Caco-2 (cell line): Measurements from ENCODE around the gene ENOX1. TPM values are rescaled to one million over a fixed set of nuclear protein-coding genes. Genes with fewer than 3 reads are reported as not detected.
A peak's percentile ranks its signal among the peaks of the same experiment; 100 is the strongest.

Experiments used
- BruUV-seq: library from RNA; stranded (reverse); fragments of 400-500 nt; replicated peaks from 2 replicates; lab custom pipeline; 2021; lab: Mats Ljungman, UMichigan
- CTCF ChIA-PET: fragments of 300-600 bp; sonication (Branson Sonifier 250); formaldehyde crosslinking; loops from one replicate; lab custom pipeline; 2022; ENCODE audit warnings: antibody characterized with exemption; lab: Charles Lee
- POLR2A ChIA-PET: fragments of 300-600 bp; sonication (Branson Sonifier 250); formaldehyde crosslinking; loops from one replicate; lab custom pipeline; 2022; ENCODE audit warnings: antibody characterized with exemption; lab: Charles Lee
- DNase-seq, 2 experiments: peaks; one replicate each; pipeline versions ENCODE4 v3.0.0 to v3.0.0-alpha.2; 2020 to 2022
- H3K27me3 ChIP-seq: replicated peaks from 2 replicates; pipeline ENCODE4 v1.6.0; 2011; ENCODE audit warnings: low read length; ENCODE audit not compliant: control insufficient read depth, insufficient read depth
- H3K36me3 ChIP-seq: 2 replicates; pipeline ENCODE4 v1.5.1; 2011; ENCODE audit warnings: low read length; ENCODE audit not compliant: control insufficient read depth, insufficient read depth
- H3K4me1 ChIP-seq: fragments of 250-450 bp; sonication (Bioruptor Pico); 2 replicates; pipeline ENCODE4 v1.5.1; 2020; ENCODE audit warnings: mild to moderate bottlenecking
- H3K4me3 ChIP-seq: 2 replicates; pipeline ENCODE4 v1.5.1; 2011; ENCODE audit warnings: low read depth, mild to moderate bottlenecking, control low read depth, low read length
- H3K9me3 ChIP-seq: fragments of 250-450 bp; sonication (Bioruptor Pico); 2 replicates; pipeline ENCODE4 v1.5.1; 2020; ENCODE audit warnings: mild to moderate bottlenecking, moderate library complexity
- H3K27ac Mint-ChIP-seq: one replicate; pipeline ENCODE4 v1.8.0; 2022; ENCODE audit warnings: mixed read lengths; ENCODE audit not compliant: unreplicated experiment
- H3K27me3 Mint-ChIP-seq: one replicate; pipeline ENCODE4 v1.8.0; 2022; ENCODE audit warnings: mixed read lengths; ENCODE audit not compliant: insufficient read depth, unreplicated experiment
- H3K36me3 Mint-ChIP-seq: one replicate; pipeline ENCODE4 v1.8.0; 2022; ENCODE audit warnings: mild to moderate bottlenecking, mixed read lengths; ENCODE audit not compliant: insufficient read depth, unreplicated experiment
- H3K4me1 Mint-ChIP-seq: one replicate; pipeline ENCODE4 v1.8.0; 2022; ENCODE audit warnings: low read depth, mixed read lengths; ENCODE audit not compliant: unreplicated experiment
- H3K4me3 Mint-ChIP-seq: one replicate; pipeline ENCODE4 v1.8.0; 2022; ENCODE audit warnings: mild to moderate bottlenecking, moderate library complexity, mixed read lengths; ENCODE audit not compliant: unreplicated experiment
- H3K9me3 Mint-ChIP-seq: one replicate; pipeline ENCODE4 v1.8.0; 2022; ENCODE audit warnings: mixed read lengths; ENCODE audit not compliant: unreplicated experiment
- CTCF ChIP-seq, 2 experiments: fragments of 200-600 bp in 1 of 2; IDR thresholded peaks; 1 replicate in 1 of 2; 2 replicates in 1 of 2; pipeline versions ENCODE4 v1.5.1 to v1.8.0; 2011 to 2022; ENCODE audit warnings: antibody characterized with exemption in 1 of 2, control low read depth in 1 of 2, inconsistent platforms in 1 of 2, low read depth in 1 of 2, low read length in 1 of 2, mild to moderate bottlenecking in 1 of 2, moderate library complexity in 1 of 2; ENCODE audit not compliant: insufficient read depth in 1 of 2, severe bottlenecking in 1 of 2, unreplicated experiment in 1 of 2
- intact Hi-C: fragments of 100-400 bp; cut with micrococcal nuclease; formaldehyde crosslinking; loops from one replicate; pipeline ENCODE4 v1.10.0; 2022; ENCODE audit not compliant: unreplicated experiment
- total RNA-seq: library from RNA; stranded (reverse); gene quantifications from 2 replicates; pipeline ENCODE4 v1.2.3, GENCODE V29; 2022

The ENOX1 gene
- total RNA-seq, 1 experiment from 2014 or later = 9.1 TPM

GRCh38 chr13:43787997-43788396 is 1.2 kb upstream of the ENOX1 start:
- TF ChIP-seq CTCF (IDR thresholded peaks at IDR 0.05; ENCODE audit: insufficient read depth in 1 of 2, low read depth in 1 of 2, low read length in 1 of 2, severe bottlenecking in 1 of 2, unreplicated experiment in 1 of 2) = peak; percentile 63 to 74
- DNase-seq = peak; percentile 58 to 73
- intact Hi-C loops = loop anchor here (1.0 to 10.0 kb wide), 4 partner anchors 89 to 485 kb away; partner anchors contain the start of genes CCDC122 and LACC1
- H3K36me3 ChIP-seq = no peaks in the 10 kb centered on the region
- ChIA-PET POLR2A (no interaction called here), CTCF (interaction anchor here (0.6 to 1.4 kb wide), 2 partner anchors 485 to 518 kb away, joined by 3 to 4 read pairs; no protein-coding TSS in a partner anchor)
- Mint-ChIP-seq H3K27me3 (no peaks in the 10 kb centered on the region), H3K36me3 (peaks cover 6% of the 10 kb centered on the region), H3K4me1 (peaks cover 15% of the 10 kb centered on the region), H3K4me3 (peak overlapping the region; percentile 93), H3K9me3 (no peaks in the 10 kb centered on the region), H3K27ac (peak overlapping the region; percentile 88)
- peak overlapping the region; percentile 84 for H3K4me3 ChIP-seq
- no peaks in the 10 kb centered on the region for H3K27me3 ChIP-seq
- H3K4me1 ChIP-seq = peaks cover 7% of the 10 kb centered on the region; the same call in 1 of the 2 replicates
- no peaks in the 10 kb centered on the region for H3K9me3 ChIP-seq
- BruUV-seq = no TSS peak

DNA sequence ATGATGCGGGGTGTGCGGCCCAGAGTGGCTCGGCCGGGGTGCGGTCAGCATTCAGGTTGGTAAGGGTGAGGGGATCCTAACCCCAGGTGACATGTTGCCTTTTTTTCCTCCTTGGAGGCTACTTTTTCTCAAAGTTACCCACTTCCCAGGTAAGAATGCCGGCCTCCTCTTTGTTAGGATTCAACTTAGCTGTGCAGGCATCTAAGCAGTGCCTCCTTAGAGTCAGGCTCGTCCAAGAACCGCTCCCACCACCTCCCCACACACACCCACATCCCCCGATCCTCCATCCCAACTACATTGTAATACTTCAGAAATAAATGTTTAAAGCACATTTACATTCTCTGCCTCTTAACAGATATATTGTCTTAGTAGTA is 733 bp upstream of the ENOX1 start:
- H3K27ac Mint-ChIP-seq = peak overlapping the region; percentile 88
- H3K27me3 ChIP-seq = no peaks in the 10 kb centered on the region

DNA sequence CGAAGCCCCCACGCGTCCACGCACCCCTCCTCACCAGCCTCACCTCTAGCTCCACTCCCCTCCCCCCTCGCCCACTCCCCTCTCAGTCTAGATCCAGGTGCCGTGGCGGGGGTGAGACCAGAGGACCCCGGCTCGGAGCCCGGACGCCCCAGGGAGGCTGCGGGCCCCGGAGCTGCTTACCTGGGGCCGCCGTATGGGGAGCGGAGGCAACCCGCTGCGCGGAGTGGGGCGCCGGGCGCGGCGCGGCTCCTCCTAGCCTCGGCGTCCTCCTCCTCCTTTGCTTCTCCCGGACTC is 353 bp downstream of the ENOX1 start:
- H3K36me3 Mint-ChIP-seq = peaks cover 6% of the 10 kb centered on the region

More for the DNA sequence above, 733 bp upstream of the ENOX1 start:
- H3K9me3 Mint-ChIP-seq = no peaks in the 10 kb centered on the region
- peaks cover 7% of the 10 kb centered on the region; the same call in 1 of the 2 replicates for H3K4me1 ChIP-seq
- CTCF ChIA-PET = interaction anchor here (0.6 to 1.4 kb wide), 2 partner anchors 484 to 518 kb away, joined by 3 to 4 read pairs; no protein-coding TSS in a partner anchor
- DNase-seq = no peak
- POLR2A ChIA-PET = no interaction called here
- peaks cover 15% of the 10 kb centered on the region for H3K4me1 Mint-ChIP-seq
- H3K4me3 Mint-ChIP-seq = peak overlapping the region; percentile 93
- peaks cover 6% of the 10 kb centered on the region for H3K36me3 Mint-ChIP-seq
- intact Hi-C loops = loop anchor here (5.0 to 10.0 kb wide), 3 partner anchors 90 to 233 kb away; partner anchors contain the start of genes CCDC122 and LACC1
- no peak for TF ChIP-seq CTCF (IDR thresholded peaks at IDR 0.05; ENCODE audit: insufficient read depth in 1 of 2, low read depth in 1 of 2, low read length in 1 of 2, severe bottlenecking in 1 of 2, unreplicated experiment in 1 of 2)
- H3K9me3 ChIP-seq = no peaks in the 10 kb centered on the region
- no TSS peak for BruUV-seq
- H3K27me3 Mint-ChIP-seq = no peaks in the 10 kb centered on the region
- H3K4me3 ChIP-seq = peak overlapping the region; percentile 84
- no peaks in the 10 kb centered on the region for H3K36me3 ChIP-seq

More for the DNA sequence above, 353 bp downstream of the ENOX1 start:
- Mint-ChIP-seq H3K9me3 (no peaks in the 10 kb centered on the region), H3K27me3 (no peaks in the 10 kb centered on the region), H3K4me1 (peaks cover 15% of the 10 kb centered on the region), H3K27ac (peak overlapping the region; percentile 88), H3K4me3 (peak overlapping the region; percentile 93)
- Histone ChIP-seq H3K27me3 (no peaks in the 10 kb centered on the region), H3K4me3 (peak overlapping the region; percentile 84), H3K9me3 (no peaks in the 10 kb centered on the region), H3K36me3 (no peaks in the 10 kb centered on the region), H3K4me1 (peaks cover 7% of the 10 kb centered on the region; the same call in 1 of the 2 replicates)
- ChIA-PET CTCF (interaction anchor here (0.6 to 1.3 kb wide), 8 partner anchors 18 to 517 kb away, joined by 3 to 7 read pairs (median 4); no protein-coding TSS in a partner anchor), POLR2A (interaction anchor here (0.6 to 1.2 kb wide), 3 partner anchors 64 to 600 kb away, joined by 3 to 4 read pairs (median 3); no protein-coding TSS in a partner anchor)
- TF ChIP-seq CTCF (IDR thresholded peaks at IDR 0.05; ENCODE audit: insufficient read depth in 1 of 2, low read depth in 1 of 2, low read length in 1 of 2, severe bottlenecking in 1 of 2, unreplicated experiment in 1 of 2) = no peak
- no peak for DNase-seq
- BruUV-seq = no TSS peak
- intact Hi-C loops = loop anchor here (1.0 to 10.0 kb wide), 4 partner anchors 91 to 232 kb away; partner anchors contain the start of genes CCDC122 and LACC1
